HCT116 (cell line): ENCODE results near the gene SPSB1. TPM values are rescaled to one million over a fixed set of nuclear protein-coding genes. Genes with fewer than 3 reads are reported as not detected.

Experiments
- ATAC-seq: fragments of 200-7000 bp; cut with Tn5 transposase; 2 replicates; pipeline ENCODE4 v1.9.1; 2020; ENCODE audit warnings: mild to moderate bottlenecking, moderate library complexity
- BruUV-seq: library from RNA; stranded (reverse); fragments of 400-500 nt; replicated peaks from 2 replicates; lab custom pipeline; 2021; lab: Mats Ljungman, UMichigan
- CTCF ChIA-PET: fragments of 300-600 bp; sonication (Branson Sonifier 250); formaldehyde crosslinking; loops from one replicate; lab custom pipeline; 2021; ENCODE audit warnings: antibody characterized with exemption; lab: Charles Lee
- POLR2A ChIA-PET: fragments of 300-600, 350-600 bp; sonication (Branson Sonifier 250); formaldehyde crosslinking; loops from one replicate; lab custom pipeline; 2021; ENCODE audit warnings: antibody characterized with exemption; lab: Charles Lee
- RAD21 ChIA-PET, 2 experiments: fragments of 300-600 bp; sonication (Branson Sonifier 250); formaldehyde crosslinking; loops; one replicate each; lab custom pipeline; 2023; ENCODE audit warnings: low total read pairs in 2 of 2; ENCODE audit not compliant: uncharacterized antibody in 2 of 2, unreplicated experiment in 2 of 2, low non-redundant PET in 1 of 2; lab: Charles Lee
- DNase-seq: peaks from one replicate; pipeline ENCODE4 v3.0.0-alpha.2; 2010; ENCODE audit warnings: low read depth, low spot score
- H2AFZ ChIP-seq: fragments of 200-600 bp; shearing (Covaris generic), sonication (generic); 2 replicates; pipeline ENCODE4 v1.6.1; 2017; ENCODE audit warnings: low read depth, mixed run types, mixed read lengths, antibody characterized with exemption, low read length; ENCODE audit not compliant: poor library complexity, severe bottlenecking
- H3K27ac ChIP-seq: 2 replicates; pipeline ENCODE4 v1.5.1; 2012; ENCODE audit warnings: low read depth, low read length
- H3K27me3 ChIP-seq: fragments of 200-600 bp; sonication (generic); 2 replicates; pipeline ENCODE4 v1.6.1; 2016; ENCODE audit warnings: mixed run types, low read length, mixed read lengths; ENCODE audit not compliant: insufficient read depth
- H3K36me3 ChIP-seq, 2 experiments: fragments of 200-500 bp in 1 of 2; fragments of 200-600 bp in 1 of 2; sonication (Bioruptor generic) in 1 of 2; sonication (generic) in 1 of 2; 2 replicates each; pipeline versions ENCODE4 v1.5.1 to v1.6.1; 2014 to 2016; ENCODE audit warnings: low read length in 2 of 2, inconsistent platforms in 1 of 2, mixed read lengths in 1 of 2, mixed run types in 1 of 2; ENCODE audit not compliant: insufficient read depth in 2 of 2, control insufficient read depth in 1 of 2
- H3K4me1 ChIP-seq, 2 experiments: fragments of 200-600 bp in 1 of 2; sonication (generic) in 1 of 2; 2 replicates each; pipeline versions ENCODE4 v1.5.1 to v1.6.1; 2012 to 2017; ENCODE audit warnings: low read length in 2 of 2, inconsistent platforms in 1 of 2, mild to moderate bottlenecking in 1 of 2, mixed read lengths in 1 of 2, mixed run types in 1 of 2, moderate library complexity in 1 of 2; ENCODE audit not compliant: insufficient read depth in 2 of 2, control insufficient read depth in 1 of 2
- H3K4me2 ChIP-seq: fragments of 200-600 bp; sonication (generic); 2 replicates; pipeline ENCODE4 v1.6.1; 2017; ENCODE audit warnings: mixed run types, low read length, mixed read lengths
- H3K4me3 ChIP-seq, 2 experiments: fragments of 200-600 bp in 1 of 2; sonication (generic) in 1 of 2; replicated peaks in 1 of 2; 2 replicates each; pipeline ENCODE4 v1.5.1; 2011 to 2016; ENCODE audit warnings: low read length in 2 of 2, control low read depth in 1 of 2, low read depth in 1 of 2, mild to moderate bottlenecking in 1 of 2, mixed read lengths in 1 of 2, mixed run types in 1 of 2
- H3K79me2 ChIP-seq: fragments of 200-600 bp; sonication (generic); 2 replicates; pipeline ENCODE4 v1.6.1; 2017; ENCODE audit warnings: mild to moderate bottlenecking, mixed run types, low read length, moderate library complexity, mixed read lengths; ENCODE audit not compliant: insufficient read depth
- H3K9ac ChIP-seq: fragments of 200-600 bp; sonication (generic); 2 replicates; pipeline ENCODE4 v1.6.1; 2016; ENCODE audit warnings: low read length, mixed read lengths
- H3K9me2 ChIP-seq: fragments of 200-600 bp; sonication (generic), shearing (Covaris generic); 2 replicates; pipeline ENCODE4 v1.6.1; 2017; ENCODE audit warnings: mixed run types, mild to moderate bottlenecking, moderate library complexity; ENCODE audit not compliant: insufficient read depth
- H3K9me3 ChIP-seq, 2 experiments: fragments of 200-500 bp in 1 of 2; fragments of 200-600 bp in 1 of 2; sonication (Bioruptor generic) in 1 of 2; sonication (generic) in 1 of 2; 2 replicates each; pipeline ENCODE4 v1.6.1; 2014 to 2017; ENCODE audit warnings: low read length in 2 of 2, mixed read lengths in 2 of 2, inconsistent platforms in 1 of 2, low read depth in 1 of 2, mild to moderate bottlenecking in 1 of 2, mixed run types in 1 of 2, moderate library complexity in 1 of 2; ENCODE audit not compliant: control insufficient read depth in 1 of 2, insufficient read depth in 1 of 2
- H4K20me1 ChIP-seq: fragments of 200-600 bp; sonication (generic), shearing (Covaris generic); 2 replicates; pipeline ENCODE4 v1.6.1; 2017; ENCODE audit warnings: mixed run types, mild to moderate bottlenecking, moderate library complexity; ENCODE audit not compliant: insufficient read depth
- CEBPB ChIP-seq: IDR thresholded peaks from 2 replicates; pipeline ENCODE4 v1.6.1; 2012; ENCODE audit warnings: low read depth
- CTCF ChIP-seq, 3 experiments: fragments of 200-600 bp in 1 of 3; sonication (generic) in 1 of 3; IDR thresholded peaks in 2 of 3; conservative IDR thresholded peaks in 1 of 3; 2 replicates each; pipeline ENCODE4 v1.5.1; 2012 to 2017; ENCODE audit warnings: low read depth in 2 of 3, low read length in 2 of 3, antibody characterized with exemption in 1 of 3, borderline replicate concordance in 1 of 3, control low read depth in 1 of 3, mild to moderate bottlenecking in 1 of 3, mixed read lengths in 1 of 3, mixed run types in 1 of 3, moderate library complexity in 1 of 3; ENCODE audit not compliant: insufficient read depth in 1 of 3
- EZH2 ChIP-seq: fragments of 200-600 bp; sonication (generic); IDR thresholded peaks from 2 replicates; pipeline ENCODE4 v1.6.1; 2017; ENCODE audit warnings: antibody characterized with exemption, mixed run types
- FOSL1 ChIP-seq: IDR thresholded peaks from 2 replicates; pipeline ENCODE4 v1.6.1; 2012; ENCODE audit warnings: low read depth
- JUND ChIP-seq: IDR thresholded peaks from 2 replicates; pipeline ENCODE4 v1.6.1; 2012
- MAX ChIP-seq: IDR thresholded peaks from 2 replicates; pipeline ENCODE4 v1.6.1; 2012
- RAD21 ChIP-seq: IDR thresholded peaks from 2 replicates; pipeline ENCODE4 v1.6.1; 2012; ENCODE audit warnings: low read depth, mild to moderate bottlenecking
- REST ChIP-seq: IDR thresholded peaks from 2 replicates; pipeline ENCODE4 v1.6.1; 2012; ENCODE audit warnings: low read depth
- SP1 ChIP-seq: IDR thresholded peaks from 2 replicates; pipeline ENCODE4 v1.6.1; 2012; ENCODE audit warnings: low read depth
- SRF ChIP-seq: IDR thresholded peaks from 2 replicates; pipeline ENCODE4 v1.6.1; 2012; ENCODE audit warnings: low read depth
- TCF7L2 ChIP-seq: IDR thresholded peaks from 2 replicates; pipeline ENCODE4 v1.7.0; 2011; ENCODE audit warnings: borderline replicate concordance, inconsistent platforms; ENCODE audit not compliant: insufficient read depth, insufficient read length; ENCODE audit errors: extremely low read depth
- ZFX ChIP-seq: fragments of 450-650 bp; IDR thresholded peaks from 2 replicates; pipeline ENCODE4 v1.6.1; 2017
- ZNF274 ChIP-seq: fragments of 200-500 bp; sonication (Bioruptor generic); IDR thresholded peaks from 2 replicates; pipeline ENCODE4 v1.6.1; 2014; ENCODE audit warnings: mild to moderate bottlenecking, low read depth, low read length, inconsistent platforms
- intact Hi-C: fragments of 100-400 bp; cut with micrococcal nuclease; formaldehyde crosslinking; loops from 2 replicates; pipeline ENCODE4 v1.10.0; 2022
- total RNA-seq: library from RNA; stranded (reverse); gene quantifications from one replicate; pipeline ENCODE4 v1.2.1, GENCODE V29; 2021; ENCODE audit not compliant: unreplicated experiment

Gene SPSB1
- total RNA-seq, 1 experiment from 2014 or later: 10.8 TPM

- DNase-seq: no peak
- Histone ChIP-seq H3K9me2 (no peaks in the 10 kb centered on the region), H2AFZ (no peak overlapping the region), H3K9me3 (peaks cover 0 to 8% of the 10 kb centered on the region in 2 experiments; a peak in 1 of 4 replicates), H3K4me3 (no peak overlapping the region), H3K36me3 (no peaks in the 10 kb centered on the region)
- CTCF ChIA-PET: no interaction called here
- no peak for ATAC-seq
- POLR2A ChIA-PET: no interaction called here
- no TSS peak for BruUV-seq
- RAD21 ChIA-PET: no interaction called here
- TF ChIP-seq FOSL1: no peak
- no peak for TF ChIP-seq ZFX
- TF ChIP-seq SP1: no peak
- TF ChIP-seq, all 23 proteins: peak for 0
- H3K4me2 ChIP-seq: no peak overlapping the region
- intact Hi-C loops: no loop called here
- H3K27ac ChIP-seq: no peak overlapping the region
- H4K20me1 ChIP-seq: no peaks in the 10 kb centered on the region
- no peaks in the 10 kb centered on the region for H3K4me1 ChIP-seq
- H3K27me3 ChIP-seq: no peaks in the 10 kb centered on the region
- no peaks in the 10 kb centered on the region for H3K79me2 ChIP-seq
- H3K9ac ChIP-seq: no peak overlapping the region
Observed at GRCh38 chr1:9253453-9254105, 39.1 kb upstream of the SPSB1 start.

GRCh38 chr1:9256332-9256731, 36.4 kb upstream of the SPSB1 start:
- Histone ChIP-seq H3K36me3 (no peaks in the 10 kb centered on the region), H2AFZ (no peak overlapping the region), H3K79me2 (no peaks in the 10 kb centered on the region), H3K9me2 (no peaks in the 10 kb centered on the region), H3K9ac (no peak overlapping the region), H3K27ac (no peak overlapping the region), H3K4me1 (no peaks in the 10 kb centered on the region), H4K20me1 (no peaks in the 10 kb centered on the region), H3K4me3 (no peak overlapping the region), H3K27me3 (no peaks in the 10 kb centered on the region), H3K4me2 (no peak overlapping the region), H3K9me3 (peaks cover 0 to 25% of the 10 kb centered on the region in 2 experiments; a peak in 1 of 4 replicates)
- ChIA-PET CTCF (no interaction called here), POLR2A (no interaction called here), RAD21 (no interaction called here)
- no TSS peak for BruUV-seq
- DNase-seq (no peak), ATAC-seq (no peak)
- TF ChIP-seq CTCF (IDR thresholded peaks at IDR 0.05 in 2 of 3, conservative IDR thresholded peaks at IDR 0.05 in 1 of 3; ENCODE audit: borderline replicate concordance in 1 of 3, insufficient read depth in 1 of 3, low read depth in 2 of 3, low read length in 2 of 3) (no peak), JUND (no peak), ZNF274 (no peak), TCF7L2 (no peak), SRF (no peak), EZH2 (no peak), CEBPB (no peak), MAX (no peak), REST (no peak), RAD21 (no peak)
- intact Hi-C loops: no loop called here
